Measurements from ENCODE around the gene THNSL1.

GRCh38 chr10:24992512-24993133 lies 23.8 kb upstream of the THNSL1 start:
- no peak for TF ChIP-seq POLR2A (IDR thresholded peaks at IDR 0.05)
- TF ChIP-seq CTCF (IDR thresholded peaks at IDR 0.05) = no peak
